Esophagus squamous epithelium (tissue), 5 donors: Measurements from ENCODE around the gene FOXP1. TPM values are rescaled to one million over a fixed set of nuclear protein-coding genes. Genes with fewer than 3 reads are reported as not detected.

ENCODE experiments used
- DNase-seq: peaks from one replicate; lab custom pipeline; 2025; lab: John Stamatoyannopoulos, UW
- H3K27ac ChIP-seq, 4 donors: fragments of 200-600 bp; sonication (generic); one replicate each; pipeline ENCODE4 v1.5.1; 2016 to 2019; ENCODE audit warnings: mild to moderate bottlenecking in 1 of 4
- H3K27me3 ChIP-seq, 4 donors: fragments of 200-600 bp; sonication (generic); 1 replicate in 3 of 4; 2 replicates in 1 of 4; pipeline versions ENCODE4 v1.5.1 to v1.6.0; 2017 to 2021; ENCODE audit warnings: antibody characterized with exemption in 1 of 4
- H3K36me3 ChIP-seq, 3 donors: fragments of 200-600 bp; sonication (generic); one replicate each; pipeline ENCODE4 v1.5.1; 2016 to 2019
- H3K4me1 ChIP-seq, 3 donors: fragments of 200-600 bp; sonication (generic); one replicate each; pipeline ENCODE4 v1.5.1; 2017 to 2019
- H3K4me3 ChIP-seq, 4 donors: fragments of 200-600 bp; sonication (generic); 1 replicate in 3 of 4; 2 replicates in 1 of 4; pipeline ENCODE4 v1.5.1; 2016 to 2019; ENCODE audit warnings: mild to moderate bottlenecking in 2 of 4, moderate library complexity in 1 of 4
- H3K9me3 ChIP-seq, 3 donors: fragments of 200-600 bp; sonication (generic); one replicate each; pipeline ENCODE4 v1.5.1; 2016 to 2019
- POLR2A ChIP-seq, 4 donors: fragments of 450-650 bp; IDR thresholded peaks; one replicate each; pipeline ENCODE4 v1.6.1; 2017; ENCODE audit warnings: antibody characterized with exemption in 4 of 4, mild to moderate bottlenecking in 4 of 4, moderate library complexity in 3 of 4
- WGBS, 2 donors: methylation state at CpG; one replicate each; pipeline ENCODE4 v1.1.5; 2018; 5-methylcytosine and 5-hydroxymethylcytosine counted together
- intact Hi-C: fragments of 100-400 bp; cut with DNase I; formaldehyde crosslinking; loops from one replicate; pipeline ENCODE4 v1.15.0; 2022
- total RNA-seq, 4 donors: library from RNA; depleted of rRNA; stranded (reverse); fragments of >200 nt; gene quantifications; one replicate each; pipeline ENCODE4 v1.1.0, GENCODE V29; 2016
- TF ChIP-seq, protein P1 (sequence below), 6 experiments: fragments of 450-650 bp in 4 of 6; fragments of 200-600 bp in 2 of 6; sonication (generic) in 2 of 6; IDR thresholded peaks; one replicate each; pipeline ENCODE4 v1.5.1; 2016 to 2019; ENCODE audit warnings: antibody characterized with exemption in 6 of 6, mild to moderate bottlenecking in 4 of 6, moderate library complexity in 4 of 6
- donor health status: DM: yes; HTN: yes; CAD: no.

Gene FOXP1
- total RNA-seq, 4 donors from 2014 or later = 49.1 to 124 (median 61.1) TPM

DNA sequence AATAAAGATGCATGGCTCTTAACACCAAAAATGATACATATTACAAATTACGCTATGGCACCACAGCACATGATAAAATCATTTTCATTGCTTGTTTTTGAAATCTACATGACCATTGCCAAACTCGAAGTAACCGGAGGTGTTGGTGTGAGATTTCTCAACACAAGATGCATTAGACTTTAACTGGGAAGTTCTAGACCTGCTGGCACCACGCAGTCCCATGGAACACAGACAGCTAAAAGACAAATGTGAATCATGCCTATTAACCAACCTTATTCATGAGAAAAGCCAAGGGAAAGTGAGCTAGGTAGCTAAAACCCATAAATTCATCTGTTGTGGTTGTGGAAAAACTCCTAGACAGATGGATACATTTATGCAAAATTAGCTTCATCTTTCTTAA is 595.4 kb downstream of the FOXP1 start:
- TF ChIP-seq, protein P1, sequence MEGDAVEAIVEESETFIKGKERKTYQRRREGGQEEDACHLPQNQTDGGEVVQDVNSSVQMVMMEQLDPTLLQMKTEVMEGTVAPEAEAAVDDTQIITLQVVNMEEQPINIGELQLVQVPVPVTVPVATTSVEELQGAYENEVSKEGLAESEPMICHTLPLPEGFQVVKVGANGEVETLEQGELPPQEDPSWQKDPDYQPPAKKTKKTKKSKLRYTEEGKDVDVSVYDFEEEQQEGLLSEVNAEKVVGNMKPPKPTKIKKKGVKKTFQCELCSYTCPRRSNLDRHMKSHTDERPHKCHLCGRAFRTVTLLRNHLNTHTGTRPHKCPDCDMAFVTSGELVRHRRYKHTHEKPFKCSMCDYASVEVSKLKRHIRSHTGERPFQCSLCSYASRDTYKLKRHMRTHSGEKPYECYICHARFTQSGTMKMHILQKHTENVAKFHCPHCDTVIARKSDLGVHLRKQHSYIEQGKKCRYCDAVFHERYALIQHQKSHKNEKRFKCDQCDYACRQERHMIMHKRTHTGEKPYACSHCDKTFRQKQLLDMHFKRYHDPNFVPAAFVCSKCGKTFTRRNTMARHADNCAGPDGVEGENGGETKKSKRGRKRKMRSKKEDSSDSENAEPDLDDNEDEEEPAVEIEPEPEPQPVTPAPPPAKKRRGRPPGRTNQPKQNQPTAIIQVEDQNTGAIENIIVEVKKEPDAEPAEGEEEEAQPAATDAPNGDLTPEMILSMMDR (IDR thresholded peaks at IDR 0.05) = no peak
- no peak for TF ChIP-seq POLR2A (IDR thresholded peaks at IDR 0.05)
- Histone ChIP-seq H3K9me3 (no peaks in the 10 kb centered on the region), H3K36me3 (peaks cover 0 to 63% (median 0%) of the 10 kb centered on the region in 3 donors), H3K27ac (peak overlapping the region in 3 of 4 donors; percentile 61 to 94 (median 87)), H3K27me3 (no peaks in the 10 kb centered on the region), H3K4me3 (no peak overlapping the region), H3K4me1 (peaks cover 10 to 64% (median 23%) of the 10 kb centered on the region in 3 donors)
- 88 to 93% methylated on average over 4 of the region's 4 CpGs for WGBS, 2 donors
- no peak for DNase-seq
- intact Hi-C loops = no loop called here

DNA sequence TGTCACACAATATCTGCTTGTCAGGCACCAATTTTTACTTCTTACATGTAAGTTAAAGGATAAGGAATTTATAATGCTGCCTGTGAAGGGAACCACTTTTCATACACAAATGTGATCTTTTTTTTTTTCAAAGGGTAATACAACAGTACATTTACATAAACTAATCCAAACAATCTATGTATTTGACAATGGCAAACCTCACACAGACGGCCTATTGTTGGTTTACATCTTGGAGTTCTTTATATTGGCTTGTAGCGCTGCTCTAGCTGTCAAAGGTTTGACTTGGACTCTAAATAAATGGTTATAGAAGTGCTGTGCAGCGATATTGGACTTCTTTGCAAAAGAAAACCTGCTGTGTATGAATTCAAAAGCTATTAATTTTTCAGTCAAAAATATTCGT is 598.0 kb downstream of the FOXP1 start:
- no peaks in the 10 kb centered on the region for H3K27me3 ChIP-seq
- no peak overlapping the region for H3K4me3 ChIP-seq
- no peak for DNase-seq
- WGBS, 2 donors = 63 to 71% methylated on average over 4 of the region's 4 CpGs
- peak overlapping the region in 3 of 4 donors; percentile 50 to 94 (median 87) for H3K27ac ChIP-seq
- peaks cover 0 to 45% (median 0%) of the 10 kb centered on the region in 3 donors for H3K36me3 ChIP-seq
- intact Hi-C loops = no loop called here
- TF ChIP-seq, protein P1 (IDR thresholded peaks at IDR 0.05) = no peak
- no peak for TF ChIP-seq POLR2A (IDR thresholded peaks at IDR 0.05)
- H3K9me3 ChIP-seq = no peaks in the 10 kb centered on the region
- peaks cover 21 to 77% (median 46%) of the 10 kb centered on the region in 3 donors for H3K4me1 ChIP-seq

DNA sequence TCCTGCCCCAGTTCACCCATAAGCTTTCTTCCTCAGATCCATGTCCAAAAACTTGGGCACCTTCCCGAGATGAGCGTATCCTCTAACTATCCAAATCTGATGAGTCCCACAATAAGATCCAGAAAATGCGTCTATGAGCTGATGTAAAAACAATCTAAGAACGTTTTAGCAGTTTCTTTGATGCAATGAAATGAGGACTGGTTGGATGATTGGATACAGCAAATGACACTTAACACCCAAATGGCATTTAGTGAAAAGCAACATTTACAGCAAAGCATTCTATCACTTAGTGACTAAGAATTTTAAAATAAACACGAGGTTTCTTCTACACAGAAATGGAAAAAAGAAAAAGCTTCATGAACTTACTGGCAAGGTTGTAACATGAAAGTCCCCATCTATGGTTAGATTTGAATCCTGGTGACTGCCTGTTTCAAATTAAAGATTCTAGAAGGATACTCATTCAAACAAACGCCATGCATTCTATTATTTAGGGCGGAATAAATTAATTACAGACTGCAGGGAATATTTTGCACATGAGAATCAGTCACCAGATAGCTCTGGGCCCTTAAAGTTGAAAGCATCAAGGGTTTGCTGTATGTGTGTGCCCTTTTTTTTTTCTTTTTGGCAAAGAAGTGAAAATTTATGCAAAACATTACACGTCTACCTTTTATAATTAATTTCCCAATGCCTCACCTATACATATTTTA is 598.6 kb downstream of the FOXP1 start:
- Histone ChIP-seq H3K27ac (peak overlapping the region; percentile 81 to 94 (median 89)), H3K4me3 (no peak overlapping the region), H3K36me3 (peaks cover 0 to 45% (median 0%) of the 10 kb centered on the region in 3 donors), H3K4me1 (peaks cover 21 to 77% (median 45%) of the 10 kb centered on the region in 3 donors), H3K9me3 (no peaks in the 10 kb centered on the region), H3K27me3 (no peaks in the 10 kb centered on the region)
- TF ChIP-seq POLR2A (IDR thresholded peaks at IDR 0.05) = no peak
- TF ChIP-seq, protein P1 (IDR thresholded peaks at IDR 0.05) = no peak
- intact Hi-C loops = no loop called here
- WGBS, 2 donors = 59 to 70% methylated on average over 8 of the region's 8 CpGs
- DNase-seq = no peak

DNA sequence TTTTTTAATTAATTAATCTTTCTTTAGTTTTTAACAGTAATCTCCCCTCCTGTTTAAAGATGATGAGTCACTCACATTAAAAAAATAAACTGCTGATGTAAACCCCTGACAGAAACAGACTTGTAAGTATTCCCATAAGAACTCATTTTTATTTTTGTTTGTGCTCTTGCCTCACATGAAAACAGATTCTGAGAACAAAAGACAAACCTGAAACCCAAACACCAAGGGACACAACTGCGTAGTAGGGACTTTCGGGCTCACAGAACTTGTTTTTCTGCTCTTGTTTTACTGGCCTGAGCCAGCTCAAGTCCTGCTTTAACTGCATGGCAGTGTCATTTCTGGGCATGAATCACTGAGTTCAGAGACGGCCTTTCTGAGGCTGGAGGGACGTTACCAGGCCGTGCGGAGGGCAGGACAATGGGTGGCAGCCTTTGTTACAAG is 600.8 kb downstream of the FOXP1 start:
- intact Hi-C loops = no loop called here
- Histone ChIP-seq H3K36me3 (peaks cover 0 to 51% (median 0%) of the 10 kb centered on the region in 3 donors), H3K4me1 (peaks cover 21 to 69% (median 39%) of the 10 kb centered on the region in 3 donors), H3K27ac (peak overlapping the region; percentile 81 to 94 (median 89)), H3K27me3 (no peaks in the 10 kb centered on the region), H3K4me3 (peak overlapping the region in 2 of 4 donors; percentile 2 to 40), H3K9me3 (no peaks in the 10 kb centered on the region)
- TF ChIP-seq, protein P1 (IDR thresholded peaks at IDR 0.05) = no peak
- peak in 1 of 4 donors; percentile 15 for TF ChIP-seq POLR2A (IDR thresholded peaks at IDR 0.05)
- WGBS, 2 donors = 3 to 11% methylated on average over 6 of the region's 6 CpGs
- no peak for DNase-seq

DNA sequence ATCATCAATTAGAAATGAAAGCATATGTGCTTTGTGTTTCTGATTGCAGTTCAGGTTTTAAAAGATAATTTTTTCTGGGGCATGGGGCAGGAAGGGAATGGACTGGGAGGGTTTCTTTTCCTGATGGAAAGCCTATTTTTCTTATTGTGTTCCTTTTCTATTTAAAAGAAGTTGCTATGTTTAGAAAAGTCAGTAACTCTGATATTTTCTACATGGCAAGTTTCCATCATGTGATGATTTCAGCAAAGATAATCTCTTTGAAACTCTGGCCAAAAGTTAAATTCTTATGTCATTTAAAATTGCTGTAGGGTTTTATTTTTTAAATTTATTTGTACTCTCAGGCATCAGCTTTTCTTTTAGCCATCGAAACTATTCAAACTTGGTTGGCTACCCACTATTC is 601.2 kb downstream of the FOXP1 start:
- Histone ChIP-seq H3K36me3 (peaks cover 0 to 51% (median 0%) of the 10 kb centered on the region in 3 donors), H3K27me3 (no peaks in the 10 kb centered on the region), H3K4me3 (peak overlapping the region in 1 of 4 donors; percentile 2), H3K4me1 (peaks cover 21 to 69% (median 39%) of the 10 kb centered on the region in 3 donors), H3K27ac (peak overlapping the region; percentile 81 to 94 (median 84)), H3K9me3 (no peaks in the 10 kb centered on the region)
- TF ChIP-seq, protein P1 (IDR thresholded peaks at IDR 0.05) = no peak
- no peak for TF ChIP-seq POLR2A (IDR thresholded peaks at IDR 0.05)
- intact Hi-C loops = no loop called here
- DNase-seq = no peak
- WGBS, 2 donors = 15% methylated on average over 1 of the region's 1 CpG
